Activated CD4-positive, alpha-beta T cell treated with anti-CD3 and anti-CD28 coated beads, Interleukin-2, amount 50 U/mL, for 24 hours (primary cell): ENCODE data around the gene LYPD1.

Source experiments
- DNase-seq, 2 donors: peaks; one replicate each; pipeline ENCODE4 v3.0.0-alpha.2; 2020; ENCODE audit warnings: low read depth in 1 of 2, low spot score in 1 of 2

LYPD1 gene

DNA sequence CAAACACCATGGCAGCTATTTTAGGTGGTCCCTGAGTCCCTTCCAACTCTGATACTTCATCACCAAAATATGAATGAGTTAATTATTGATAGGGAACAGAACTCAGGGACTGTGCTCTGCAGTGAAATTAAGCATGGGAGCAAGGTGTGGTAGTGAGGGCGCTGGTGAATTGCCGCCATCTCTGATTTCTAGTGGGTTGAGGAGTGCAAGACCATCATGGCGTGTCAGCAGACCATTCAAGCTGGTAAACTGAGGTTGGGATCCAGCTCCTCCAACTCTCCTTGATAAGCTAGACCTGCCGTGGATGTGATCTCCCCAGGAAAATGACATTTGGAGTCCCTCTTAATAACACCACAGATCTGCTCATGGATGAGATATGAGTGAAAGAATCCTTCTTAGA lies 70.4 kb downstream of the LYPD1 start:
- no peak for DNase-seq

DNA sequence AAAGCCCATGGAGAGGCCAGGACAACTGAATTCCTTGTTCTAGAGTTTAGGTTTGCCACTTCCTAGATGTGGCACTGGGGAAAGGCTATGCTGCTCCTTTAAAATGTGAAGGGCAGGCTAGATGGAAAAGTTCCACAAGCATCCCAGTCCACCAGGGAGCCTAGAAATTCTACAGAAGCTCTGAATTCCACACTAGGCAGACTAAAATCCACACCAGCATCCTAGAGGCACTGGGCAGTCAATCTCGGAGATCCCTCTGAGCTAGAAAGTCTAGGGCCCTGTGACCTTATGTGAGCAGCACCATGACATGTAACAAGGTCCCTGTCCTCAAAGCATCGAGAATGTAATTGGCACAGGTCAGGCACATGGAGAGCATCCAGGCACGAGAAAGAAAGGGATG lies 71.5 kb downstream of the LYPD1 start:
- no peak for DNase-seq

DNA sequence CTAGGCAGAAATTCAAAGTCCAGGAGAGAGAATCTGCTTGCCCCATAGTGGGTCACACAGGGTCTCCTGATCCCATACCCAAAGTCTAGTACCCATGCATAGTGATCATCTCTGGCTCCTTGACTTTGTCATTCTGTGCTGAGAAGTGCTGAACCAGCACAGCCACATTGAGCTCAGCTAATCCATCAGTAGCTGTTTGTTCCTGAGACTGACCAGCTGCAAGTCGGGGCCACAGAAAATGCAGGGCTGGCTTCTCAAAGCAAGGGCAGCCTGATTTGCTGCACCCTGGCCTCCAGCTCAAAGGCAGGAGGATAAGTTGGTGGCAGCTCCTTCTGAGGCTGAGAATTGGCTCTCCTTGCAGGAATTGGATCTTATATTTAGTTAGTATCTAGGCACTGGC lies 72.2 kb downstream of the LYPD1 start:
- DNase-seq = no peak

DNA sequence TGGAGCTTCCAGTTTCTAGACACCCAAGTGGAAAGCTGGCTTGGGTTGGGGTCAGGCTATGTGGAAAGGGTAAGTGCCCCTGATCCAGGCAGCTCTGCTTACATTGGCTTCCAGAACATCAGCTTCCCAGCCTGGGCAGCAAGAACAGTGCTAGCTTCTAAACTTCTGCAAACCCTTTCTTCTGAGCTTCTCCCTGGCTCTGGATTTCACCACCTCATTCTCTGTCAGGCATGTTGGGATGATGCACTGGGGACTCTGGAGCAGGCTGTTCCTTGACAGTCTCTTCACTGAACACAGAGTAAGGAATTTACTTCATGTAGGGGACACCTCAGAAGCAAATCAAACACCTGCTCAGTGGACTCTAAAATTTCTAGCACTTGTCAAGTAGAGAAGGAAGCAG lies 72.8 kb downstream of the LYPD1 start:
- DNase-seq = no peak

DNA sequence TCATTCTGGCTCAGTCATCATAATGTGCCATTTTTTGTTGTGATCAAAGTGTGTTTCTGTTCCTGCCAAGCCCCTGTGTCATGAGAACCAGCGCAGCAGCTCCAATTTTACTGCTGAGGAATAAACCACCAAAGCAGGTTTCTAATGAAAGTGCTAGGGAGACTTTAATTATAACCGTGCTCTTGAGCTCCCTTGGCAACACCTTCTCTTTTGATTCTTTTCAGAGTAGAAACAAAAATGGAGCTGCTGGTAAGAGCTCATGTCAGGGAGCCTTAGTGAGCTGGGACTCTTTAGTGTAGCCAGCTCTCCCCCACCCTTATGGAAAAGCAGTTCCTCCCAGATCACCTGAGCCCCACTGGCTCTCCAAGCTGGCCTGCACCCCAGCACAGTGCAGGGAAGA lies 74.3 kb downstream of the LYPD1 start:
- DNase-seq = no peak

DNA sequence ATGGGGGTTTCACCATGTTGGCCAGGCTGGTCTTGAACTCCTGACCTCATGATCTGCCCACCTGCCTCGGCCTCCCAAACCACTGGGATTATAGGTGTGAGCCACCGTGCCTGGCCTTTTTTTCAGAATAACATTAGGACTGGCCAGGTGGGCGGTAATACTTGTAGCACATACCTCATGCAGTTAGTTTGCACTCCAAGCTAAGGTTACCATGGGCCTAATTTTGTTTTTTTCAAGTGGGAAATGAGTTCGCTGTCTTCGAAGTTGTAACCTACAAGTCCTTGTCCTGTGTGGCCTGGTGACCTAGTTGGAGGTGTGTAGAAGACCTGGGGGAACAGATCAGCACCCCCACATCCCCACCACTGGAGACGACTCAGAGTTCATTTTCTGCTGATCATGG lies 74.8 kb downstream of the LYPD1 start:
- DNase-seq = no peak
